ENCODE results near the gene LRRC59. TPM values are rescaled to one million over a fixed set of nuclear protein-coding genes. Genes with fewer than 3 reads are reported as not detected.
"Not testable (repeated sequence)": the region's sequence is repeated elsewhere in the genome, so short reads cannot be mapped to it uniquely, and the experiment has no call there.

LRRC59 gene
- total and polyA plus RNA-seq, 2 of the 8 experiments (the other 6 are each of a cell fraction or from before 2014, with no cell fraction given): 48.3 to 117 TPM

GRCh38 chr17:50333291-50334057 is 63.8 kb downstream of the LRRC59 start:
- CTCF ChIA-PET (ENCODE audit: partially characterized antibody): interaction anchor here (0.5 to 5.4 kb wide), 18 partner anchors 12 to 164 kb away, joined by 3 to 27 read pairs (median 4); partner anchors contain the start of genes COL1A1, TMEM92 and XYLT2
- H2AFZ ChIP-seq (ENCODE audit: low read length); H3K56ac ChIP-seq (replicated peaks; ENCODE audit: insufficient read length, low read depth, low read length): not testable (repeated sequence)

More at GRCh38 chr17:50333291-50334057, 63.8 kb downstream of the LRRC59 start:
- not testable (repeated sequence) for H4K5ac ChIP-seq (ENCODE audit: insufficient read length, low read depth, low read length); H3K18ac ChIP-seq (ENCODE audit: extremely low read depth, low read length); H3K4me1 ChIP-seq (replicated peaks in 1 of 4; ENCODE audit: control insufficient read depth in 3 of 4, insufficient read depth in 4 of 4, low read length in 3 of 4); H2BK20ac ChIP-seq (ENCODE audit: low read length); H3K27me3 ChIP-seq (replicated peaks in 1 of 4; ENCODE audit: control insufficient read depth in 3 of 4, extremely low read depth in 1 of 4, insufficient read depth in 3 of 4, low read length in 3 of 4); H2BK12ac ChIP-seq (ENCODE audit: low read depth, low read length); H3K4me3 ChIP-seq (ENCODE audit: extremely low read depth in 1 of 4, insufficient read depth in 2 of 4, low read depth in 3 of 4, low read length in 4 of 4); H3K14ac ChIP-seq (ENCODE audit: insufficient read length); H2BK120ac ChIP-seq (replicated peaks; ENCODE audit: low read depth, low read length); H3K36me3 ChIP-seq (ENCODE audit: control insufficient read depth in 2 of 4, insufficient read depth in 4 of 4, low read length in 3 of 4); H4K91ac ChIP-seq (replicated peaks; ENCODE audit: insufficient read length, low read length); H3K4ac ChIP-seq (replicated peaks; ENCODE audit: insufficient read length, low read depth, low read length); H3K79me2 ChIP-seq (ENCODE audit: control insufficient read depth in 1 of 2, insufficient read depth in 2 of 2, low read length in 2 of 2); H4K20me1 ChIP-seq (replicated peaks in 1 of 2; ENCODE audit: control insufficient read depth in 1 of 2, insufficient read depth in 2 of 2, low read length in 2 of 2); H4K8ac ChIP-seq (ENCODE audit: extremely low read depth, insufficient read depth, low read length); H3K9ac ChIP-seq (replicated peaks in 1 of 4; ENCODE audit: extremely low read depth in 1 of 4, low read depth in 3 of 4, low read length in 3 of 4); H3K23ac ChIP-seq (ENCODE audit: insufficient read length); H3K4me2 ChIP-seq (ENCODE audit: insufficient read depth in 1 of 2, low read depth in 2 of 2, low read length in 2 of 2); H3K23me2 ChIP-seq (ENCODE audit: low read depth, low read length); H3K79me1 ChIP-seq (ENCODE audit: low read depth, low read length); H3K9me3 ChIP-seq (ENCODE audit: insufficient read depth in 2 of 2, low read depth in 1 of 2, low read length in 1 of 2); H3K27ac ChIP-seq (ENCODE audit: low read depth, low read length); H2AK5ac ChIP-seq (ENCODE audit: low read depth, low read length); H2BK5ac ChIP-seq (ENCODE audit: low read depth, low read length); H2BK15ac ChIP-seq (ENCODE audit: low read length)
- POLR2A ChIA-PET (ENCODE audit: partially characterized antibody): interaction anchor here (0.8 kb wide), 2 partner anchors 27 to 137 kb away, joined by 3 read pairs; no protein-coding TSS in a partner anchor
- peak in 1 of 2 experiments; percentile 62 for DNase-seq (ENCODE audit: low read depth in 1 of 2, low spot score in 2 of 2)
- FAIRE-seq: peak; percentile 78
- WGBS, 2 experiments (ENCODE audit: extremely low coverage in 1 of 2, insufficient coverage in 1 of 2, insufficient read length in 1 of 2, insufficient replicate concordance in 2 of 2, low coverage in 1 of 2, low lambda C conversion rate in 2 of 2, missing lambda C conversion rate in 1 of 2): 69% methylated on average over 14 of the region's 14 CpGs; no CpG with 5 or more reads in 1 of the 2 experiments
- peak; percentile 71 to 80 for TF ChIP-seq RAD21 (IDR thresholded peaks at IDR 0.05 in 1 of 2, conservative IDR thresholded peaks at IDR 0.05 in 1 of 2; ENCODE audit: low read depth in 2 of 2, low read length in 2 of 2)
- 0 out of 2 replicates have a peak, but pooled peaks have one; percentile 4 for TF ChIP-seq CEBPB (IDR thresholded peaks at IDR 0.05; ENCODE audit: low read depth, low read length)
- TF ChIP-seq CTCF (IDR thresholded peaks at IDR 0.05; ENCODE audit: control extremely low read depth in 1 of 3, insufficient read depth in 1 of 3, low read depth in 1 of 3, low read length in 3 of 3): peak; percentile 60 to 65 (median 63)
